K562 (cell line): ENCODE measurements around the gene ACO2. TPM values are rescaled to one million over a fixed set of nuclear protein-coding genes. Genes with fewer than 3 reads are reported as not detected.

Experiments used
- ARHGAP35 ChIP-seq: fragments of 450-650 bp; IDR thresholded peaks from 2 replicates; pipeline ENCODE4 v1.6.1; 2018; ENCODE audit not compliant: partially characterized antibody
- ATF1 ChIP-seq, 2 experiments: fragments of 450-650 bp in 1 of 2; IDR thresholded peaks; 2 replicates each; pipeline ENCODE4 v1.6.1; 2016; ENCODE audit warnings: missing compliant biosample characterization in 1 of 2, missing genetic modification characterization in 1 of 2
- CCNT2 ChIP-seq: IDR thresholded peaks from 2 replicates; pipeline ENCODE4 v1.6.1; 2011; ENCODE audit warnings: borderline replicate concordance, low read depth, mild to moderate bottlenecking, moderate library complexity, mixed read lengths, low read length; ENCODE audit not compliant: insufficient read length; ENCODE audit errors: extremely low read depth
- CREBBP ChIP-seq: IDR thresholded peaks from one replicate; pipeline ENCODE4 v1.6.1; 2012; ENCODE audit warnings: low read depth, mild to moderate bottlenecking, control low read depth, inconsistent platforms, low read length
- HLTF ChIP-seq: fragments of 450-650 bp; IDR thresholded peaks from 2 replicates; pipeline ENCODE4 v1.6.1; 2016
- L3MBTL2 ChIP-seq: fragments of 450-650 bp; IDR thresholded peaks from 2 replicates; pipeline ENCODE4 v1.6.1; 2016; ENCODE audit warnings: mild to moderate bottlenecking, moderate library complexity
- MAFG ChIP-seq: fragments of 450-650 bp; conservative IDR thresholded peaks from 2 replicates; pipeline ENCODE4 v1.6.1; 2016; ENCODE audit warnings: missing genetic modification characterization, missing compliant biosample characterization
- MLLT1 ChIP-seq, 2 experiments: fragments of 450-650 bp; IDR thresholded peaks; 2 replicates each; pipeline ENCODE4 v1.6.1; 2016
- MYC ChIP-seq, 2 experiments: fragments of 250-450 bp in 1 of 2; sonication (Bioruptor Pico) in 1 of 2; IDR thresholded peaks; 2 replicates each; pipeline versions ENCODE4 v1.5.1 to v1.6.1; 2012 to 2021; ENCODE audit warnings: low read depth in 2 of 2, borderline replicate concordance in 1 of 2, improper control_type of control experiment in 1 of 2, low read length in 1 of 2, mild to moderate bottlenecking in 1 of 2, moderate library complexity in 1 of 2
- NFYB ChIP-seq: IDR thresholded peaks from 2 replicates; pipeline ENCODE4 v1.6.1; 2011; ENCODE audit warnings: mild to moderate bottlenecking, moderate library complexity; ENCODE audit not compliant: insufficient read length; ENCODE audit errors: extremely low read depth
- NRF1 ChIP-seq, 2 experiments: fragments of 450-650 bp; IDR thresholded peaks in 1 of 2; conservative IDR thresholded peaks in 1 of 2; 2 replicates each; pipeline ENCODE4 v1.6.1; 2014; ENCODE audit warnings: mild to moderate bottlenecking in 2 of 2
- PTTG1 ChIP-seq: fragments of 450-650 bp; IDR thresholded peaks from 2 replicates; pipeline ENCODE4 v1.6.1; 2016; ENCODE audit warnings: low read depth, mild to moderate bottlenecking, missing genetic modification characterization, missing compliant biosample characterization
- SRF ChIP-seq, 2 experiments: fragments of 250-450, 450-650 bp in 1 of 2; sonication (Bioruptor Pico) in 1 of 2; sonication (generic) in 1 of 2; formaldehyde crosslinking; IDR thresholded peaks; 2 replicates each; pipeline versions ENCODE4 v1.5.0 to v1.5.1; 2020 to 2022; ENCODE audit warnings: mild to moderate bottlenecking in 1 of 2, missing genetic modification reagents in 1 of 2
- THRB ChIP-seq: fragments of 450-650 bp; formaldehyde crosslinking; conservative IDR thresholded peaks from 2 replicates; pipeline ENCODE4 v1.4.0; 2022; ENCODE audit warnings: mild to moderate bottlenecking, missing genetic modification characterization
- ZKSCAN3 ChIP-seq: fragments of 250-450 bp; sonication (Bioruptor Pico); IDR thresholded peaks from 2 replicates; pipeline ENCODE4 v1.4.0; 2020
- ZNF436 ChIP-seq: fragments of 250-450, 450-650 bp; sonication (Bioruptor Pico); formaldehyde crosslinking; IDR thresholded peaks from 2 replicates; pipeline ENCODE4 v1.7.0; 2020; ENCODE audit warnings: mild to moderate bottlenecking
- ZNF449 ChIP-seq: fragments of 250-450 bp; sonication (Bioruptor Pico); IDR thresholded peaks from 2 replicates; pipeline ENCODE4 v1.8.0; 2022; ENCODE audit warnings: moderate library complexity, mild to moderate bottlenecking, inconsistent platforms
- ZNF592 ChIP-seq: fragments of 450-650 bp; IDR thresholded peaks from 2 replicates; pipeline ENCODE4 v1.6.1; 2017; ENCODE audit warnings: antibody characterized with exemption, mild to moderate bottlenecking
- ZNF764 ChIP-seq: fragments of 250-450 bp; sonication (Bioruptor Pico); IDR thresholded peaks from 2 replicates; pipeline ENCODE4 v1.4.0; 2020; ENCODE audit warnings: low read depth, mild to moderate bottlenecking, moderate library complexity
- polyA plus RNA-seq, 8 experiments: library from polyadenylated mRNA; depleted of rRNA in 4 of 8; stranded (reverse) in 5 of 8; unstranded in 3 of 8; fragments of >200 nt; fragmentation: Nextera tagmentation in 2 of 8; fragmentation: Illumina TruSeq in 1 of 8; extraction: Ambion mirVana in 2 of 8; extraction: Trizol in 1 of 8; gene quantifications; 2 replicates each; pipeline versions ENCODE4 v1.2.1 to v1.2.3, GENCODE V29; 2011 to 2014; ENCODE audit warnings: inconsistent platforms in 1 of 8, missing spikeins in 1 of 8
- total RNA-seq, 7 experiments: library from RNA; depleted of rRNA in 6 of 7; stranded (reverse); fragments of >200 nt in 6 of 7; fragmentation: Illumina TruSeq in 2 of 7; extraction: Trizol in 2 of 7; gene quantifications; 2 replicates each; pipeline versions ENCODE4 v1.2.1 to v1.2.3, GENCODE V29; 2011 to 2021; ENCODE audit warnings: low replicate concordance in 1 of 7

ACO2 gene
- total and polyA plus RNA-seq, 9 of the 15 experiments (the other 6 are each of a cell fraction or from before 2014, with no cell fraction given): 16.2 to 119 (median 43.2) TPM

GRCh38 chr22:41447435-41448188 is 21.3 kb upstream of the ACO2 start (continued):
- TF ChIP-seq SRF (CRISPR knock-in tag; IDR thresholded peaks at IDR 0.05) (no peak), ZKSCAN3 (CRISPR knock-in tag) (no peak), ZNF592 (no peak), ARHGAP35 (peak; percentile 61), THRB (CRISPR knock-in tag) (no peak), ZNF449 (CRISPR knock-in tag) (no peak), CREBBP (no peak), NFYB (no peak), NRF1 (conservative IDR thresholded peaks at IDR 0.05 in 1 of 2, IDR thresholded peaks at IDR 0.05 in 1 of 2) (peak; percentile 95), PTTG1 (tag) (no peak), ZNF436 (CRISPR knock-in tag) (no peak), MLLT1 (IDR thresholded peaks at IDR 0.05) (no peak), ZNF764 (CRISPR knock-in tag) (no peak), HLTF (0 out of 2 replicates have a peak, but pooled peaks have one; percentile 30), MAFG (tag) (no peak), L3MBTL2 (peak; percentile 52; the same call in 1 of the 2 replicates), MYC (IDR thresholded peaks at IDR 0.05; ENCODE audit: low read depth, low read length) (peak; percentile 64), MYC (CRISPR knock-in tag; IDR thresholded peaks at IDR 0.05; ENCODE audit: borderline replicate concordance, low read depth) (no peak), CCNT2 (peak; percentile 31), ATF1 (CRISPR knock-in tag; IDR thresholded peaks at IDR 0.05) (no peak), ATF1 (tag; IDR thresholded peaks at IDR 0.05) (no peak)
